HG03060 (cell line): ENCODE data around the gene KDM4E.
"Not testable (repeated sequence)": the region's sequence is repeated elsewhere in the genome, so short reads cannot be mapped to it uniquely, and the experiment has no call there.

Experiments used
- ATAC-seq: cut with Tn5 transposase; IDR thresholded peaks from one replicate; pipeline ENCODE4 v1.9.1; 2021; ENCODE audit warnings: low read depth, moderate number of reproducible peaks; ENCODE audit not compliant: unreplicated experiment

KDM4E gene

DNA sequence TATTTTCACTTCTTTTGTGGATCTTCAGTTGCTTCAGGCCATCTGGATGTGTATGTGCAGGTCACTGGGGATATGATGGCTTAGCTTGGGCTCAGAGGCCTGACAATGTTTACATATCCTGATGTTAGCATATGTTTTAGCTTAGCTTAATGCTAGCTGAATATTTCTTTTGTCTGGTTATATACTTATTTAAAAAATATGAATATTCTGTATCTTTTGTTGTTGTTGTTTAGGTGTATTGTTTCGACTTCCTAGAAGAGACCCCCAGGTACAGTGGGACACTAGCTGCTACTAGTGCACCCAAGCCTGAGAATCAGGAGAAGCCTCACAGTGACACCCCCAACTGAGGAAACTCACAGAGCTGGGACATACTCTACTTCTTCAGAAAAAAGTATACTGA lies at the start of gene KDM4E:
Gene KDM4E (plus strand): TSS at position 301 of the 400 bp plus-strand sequence. CDS start 300 bp downstream, outside the sequence.
- ATAC-seq: no peak

DNA sequence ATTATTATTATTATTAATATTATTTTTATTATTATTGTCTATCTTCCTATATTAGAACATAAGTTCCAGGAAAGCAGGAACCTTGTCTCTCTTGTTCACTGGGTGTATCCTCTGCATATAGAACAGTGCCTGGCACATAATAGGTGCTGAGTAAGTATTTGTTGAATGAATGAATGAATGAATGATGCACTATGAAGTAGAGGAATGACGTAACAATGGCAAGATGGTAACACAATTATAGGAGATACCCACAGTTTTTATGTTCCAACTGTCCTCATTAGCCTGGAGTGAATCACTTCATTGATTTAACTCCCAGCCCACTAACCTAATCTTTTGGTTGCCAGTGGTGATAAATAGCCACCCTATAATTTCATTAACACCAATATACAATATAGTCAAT lies 49.5 kb upstream of the KDM4E start:
- ATAC-seq: no peak

DNA sequence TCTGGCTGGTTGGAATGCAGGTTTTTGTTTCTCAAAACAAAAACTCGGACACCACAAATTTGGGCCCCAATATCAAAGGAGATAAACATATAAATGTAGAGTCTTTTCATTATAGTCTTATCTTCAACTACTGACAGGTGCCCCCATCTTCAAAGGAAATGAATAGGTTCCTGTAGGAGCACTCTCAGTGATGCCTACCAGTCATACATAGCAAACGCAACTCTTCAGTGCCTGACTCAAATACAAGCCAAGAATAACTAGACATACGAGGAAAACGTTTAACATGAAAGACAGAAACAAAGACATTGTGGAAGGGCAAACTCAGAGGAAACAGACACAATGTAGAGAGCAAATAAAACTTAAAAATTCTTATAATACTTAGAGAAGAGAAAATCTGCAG lies 37.7 kb upstream of the KDM4E start:
- ATAC-seq: no peak

DNA sequence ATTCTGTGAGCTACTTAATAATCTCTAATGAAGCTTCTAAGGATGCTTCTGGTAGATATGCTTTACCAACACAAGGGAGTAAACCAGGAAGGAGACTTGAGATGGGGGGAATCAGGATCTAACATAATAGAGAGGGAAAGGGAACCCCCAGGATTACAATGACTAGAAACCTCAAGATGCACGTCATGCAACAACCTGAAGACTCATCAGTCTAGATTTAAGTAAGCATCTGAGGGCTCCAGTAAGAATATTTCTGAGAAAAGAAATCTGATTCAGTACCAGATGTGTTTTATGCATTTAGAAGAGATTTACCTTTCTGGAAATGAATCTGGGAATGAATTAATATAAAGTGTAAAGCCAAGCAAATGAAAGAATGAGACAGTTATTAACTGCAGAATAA lies 36.3 kb upstream of the KDM4E start:
- no peak for ATAC-seq

DNA sequence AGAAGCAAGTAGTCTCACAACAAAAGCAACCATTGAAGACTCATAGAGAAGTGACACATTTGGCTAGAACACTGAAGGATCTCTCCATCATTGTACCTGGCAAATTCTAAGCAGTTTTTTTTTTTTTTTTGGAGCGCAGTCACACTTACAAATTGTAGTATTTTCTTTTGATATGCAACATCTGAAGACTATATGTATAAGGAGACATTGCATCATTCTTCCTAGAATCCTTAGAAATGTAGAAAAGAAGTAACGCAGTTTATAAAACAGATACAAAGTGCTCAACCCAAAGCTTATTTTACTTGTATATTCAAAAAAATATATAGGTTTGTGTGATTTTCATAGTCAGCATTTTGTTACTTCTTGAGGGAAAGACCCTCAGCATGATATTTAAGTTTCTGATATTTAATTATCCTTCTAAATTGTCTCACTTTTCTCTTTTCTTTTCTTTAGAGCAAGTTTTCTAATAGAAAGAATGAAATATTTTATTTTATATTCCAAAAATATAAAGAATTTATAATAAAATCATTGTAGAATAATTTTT lies 31.6 kb upstream of the KDM4E start:
- no peak for ATAC-seq

DNA sequence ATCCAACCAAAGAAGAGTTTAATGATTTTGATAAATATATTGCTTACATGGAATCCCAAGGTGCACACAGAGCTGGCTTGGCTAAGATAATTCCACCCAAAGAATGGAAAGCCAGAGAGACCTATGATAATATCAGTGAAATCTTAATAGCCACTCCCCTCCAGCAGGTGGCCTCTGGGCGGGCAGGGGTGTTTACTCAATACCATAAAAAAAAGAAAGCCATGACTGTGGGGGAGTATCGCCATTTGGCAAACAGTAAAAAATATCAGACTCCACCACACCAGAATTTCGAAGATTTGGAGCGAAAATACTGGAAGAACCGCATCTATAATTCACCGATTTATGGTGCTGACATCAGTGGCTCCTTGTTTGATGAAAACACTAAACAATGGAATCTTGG lies 27.6 kb upstream of the KDM4E start:
- ATAC-seq: no peak

DNA sequence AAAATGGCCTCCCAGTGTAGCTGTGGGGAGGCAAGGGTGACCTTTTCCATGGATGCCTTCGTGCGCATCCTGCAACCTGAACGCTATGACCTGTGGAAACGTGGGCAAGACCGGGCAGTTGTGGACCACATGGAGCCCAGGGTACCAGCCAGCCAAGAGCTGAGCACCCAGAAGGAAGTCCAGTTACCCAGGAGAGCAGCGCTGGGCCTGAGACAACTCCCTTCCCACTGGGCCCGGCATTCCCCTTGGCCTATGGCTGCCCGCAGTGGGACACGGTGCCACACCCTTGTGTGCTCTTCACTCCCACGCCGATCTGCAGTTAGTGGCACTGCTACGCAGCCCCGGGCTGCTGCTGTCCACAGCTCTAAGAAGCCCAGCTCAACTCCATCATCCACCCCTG lies 26.8 kb upstream of the KDM4E start:
- no peak for ATAC-seq

DNA sequence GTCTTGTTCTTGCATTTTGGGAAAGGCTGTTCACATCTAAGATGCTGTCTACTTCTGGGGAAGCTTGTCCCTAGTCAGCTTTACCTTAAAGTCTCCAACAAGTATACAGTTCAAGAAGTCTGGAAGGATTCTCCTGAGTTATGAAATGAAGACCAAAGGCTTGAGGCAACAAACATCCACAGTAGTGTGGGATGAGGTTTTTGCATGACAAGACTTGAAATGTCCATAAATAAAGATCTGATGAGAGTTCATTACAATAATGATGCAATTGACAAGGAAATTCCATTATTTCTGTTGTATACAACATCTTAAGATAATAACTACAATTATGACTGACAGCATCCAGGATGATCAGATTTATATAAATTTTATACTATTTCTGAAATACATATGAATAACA lies 21.3 kb upstream of the KDM4E start:
- no peak for ATAC-seq

DNA sequence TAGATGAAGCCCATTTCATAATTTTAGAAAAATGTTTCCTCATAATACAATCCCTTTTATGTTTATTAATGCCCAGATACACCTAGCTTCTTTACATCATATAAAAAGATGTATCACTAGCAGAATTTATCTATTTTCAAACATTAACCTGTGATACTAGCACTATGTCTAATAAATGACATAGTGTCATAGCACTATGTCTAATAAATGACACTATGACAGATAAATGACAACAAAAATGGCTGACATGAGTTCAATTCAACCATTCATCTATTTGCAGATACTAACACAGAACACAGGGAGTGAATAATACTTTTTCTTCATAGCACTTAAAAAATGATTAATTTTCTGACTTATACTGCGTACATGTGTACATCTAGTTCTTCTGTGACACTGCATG lies 19.4 kb upstream of the KDM4E start:
- ATAC-seq: no peak

DNA sequence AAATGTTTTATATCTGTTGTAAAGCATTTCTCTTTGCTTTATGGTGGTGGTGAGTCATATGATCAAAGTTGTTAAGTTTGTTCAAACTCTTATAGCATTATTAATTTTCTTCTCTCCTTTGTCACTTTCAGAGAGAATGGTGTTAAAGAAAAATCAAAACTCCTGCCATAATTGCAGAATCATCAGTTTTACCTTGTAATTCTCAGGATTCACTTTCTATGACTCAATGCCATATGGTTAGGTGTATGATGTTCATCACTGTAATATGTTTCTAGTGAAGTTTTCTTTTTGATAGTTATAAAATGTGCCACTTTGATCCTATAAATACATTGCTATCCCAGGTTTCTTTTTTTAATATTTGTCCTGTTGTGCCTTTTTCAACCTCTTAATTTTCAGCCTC lies 13.7 kb upstream of the KDM4E start:
- no peak for ATAC-seq

DNA sequence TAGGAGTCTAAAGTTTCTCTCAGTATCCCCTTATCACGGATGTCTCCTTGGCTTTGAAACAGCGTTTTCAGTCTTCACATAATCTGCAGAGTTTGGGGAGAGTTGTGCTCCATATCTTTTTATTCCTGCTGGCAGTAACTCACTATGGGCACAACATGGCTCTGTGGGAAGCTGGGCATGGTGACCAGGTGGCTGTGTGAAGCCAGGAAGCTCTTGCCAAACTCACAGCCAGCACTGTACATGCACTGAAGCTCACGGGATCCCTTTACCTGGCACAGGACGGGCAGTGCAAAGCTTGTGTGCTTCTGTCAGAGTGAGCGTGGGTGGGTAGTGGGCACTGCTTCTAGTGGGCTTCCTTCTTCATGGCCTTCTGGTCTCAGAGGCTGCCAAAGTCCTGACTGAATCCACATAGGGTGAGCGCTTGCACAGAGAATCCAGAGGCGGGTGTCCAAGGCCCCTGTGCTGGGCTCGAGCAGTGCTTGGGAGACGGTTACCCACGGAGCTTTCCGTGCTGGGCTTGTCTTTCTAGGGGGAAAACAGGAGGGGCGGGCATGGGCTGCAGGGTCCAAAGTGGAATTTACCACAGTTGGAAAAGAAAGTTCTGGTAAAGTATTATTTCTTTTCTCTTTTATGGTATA lies 10.8 kb upstream of the KDM4E start:
- no peak for ATAC-seq

DNA sequence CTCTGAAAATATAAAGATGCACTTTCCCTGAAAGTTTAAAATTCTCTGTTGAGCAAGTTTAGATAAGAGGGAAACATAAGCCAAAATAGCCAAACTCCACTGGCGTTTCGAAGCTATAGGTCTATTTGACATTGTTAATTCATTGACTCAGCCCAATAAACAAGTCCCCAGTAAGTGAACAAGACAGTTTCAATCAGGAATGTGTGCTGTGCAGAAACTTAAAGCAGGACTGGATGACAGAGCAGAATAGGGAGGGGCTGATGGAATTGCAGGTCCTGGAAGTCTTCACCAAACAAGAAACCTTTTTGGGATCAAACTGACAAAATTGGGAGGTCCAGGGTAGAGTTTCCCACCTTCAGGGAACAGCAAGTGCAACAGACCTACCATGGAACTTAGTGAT lies 8.9 kb upstream of the KDM4E start:
- ATAC-seq: no peak

DNA sequence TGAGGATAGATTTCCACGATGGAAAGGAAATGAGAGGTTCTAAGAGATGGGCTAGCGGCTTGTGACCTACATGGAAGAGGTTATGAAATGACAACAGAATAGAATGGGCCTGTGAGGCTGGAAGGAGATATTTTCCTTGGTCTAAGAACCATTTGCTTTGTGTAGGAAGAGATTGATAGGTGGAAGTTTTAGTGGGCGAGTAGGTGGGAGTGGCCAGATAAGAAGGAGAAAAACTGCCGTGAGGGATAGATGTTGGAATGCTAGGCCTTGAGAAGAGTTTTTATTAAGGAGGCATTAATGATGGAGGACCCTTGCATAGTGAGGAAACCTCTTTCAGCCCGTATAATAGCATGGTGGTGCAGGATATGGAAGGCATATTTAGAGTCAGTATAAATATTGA lies 3.6 kb upstream of the KDM4E start:
- ATAC-seq: not testable (repeated sequence)

DNA sequence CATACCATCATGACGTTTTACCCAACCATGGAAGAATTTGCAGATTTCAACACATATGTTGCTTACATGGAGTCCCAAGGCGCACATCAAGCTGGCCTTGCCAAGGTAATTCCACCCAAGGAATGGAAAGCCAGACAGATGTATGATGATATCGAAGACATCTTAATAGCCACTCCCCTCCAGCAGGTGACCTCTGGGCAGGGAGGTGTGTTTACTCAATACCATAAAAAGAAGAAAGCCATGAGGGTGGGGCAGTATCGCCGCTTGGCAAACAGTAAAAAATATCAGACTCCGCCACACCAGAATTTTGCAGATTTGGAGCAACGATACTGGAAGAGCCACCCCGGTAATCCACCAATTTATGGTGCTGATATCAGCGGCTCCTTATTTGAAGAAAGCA lies 536 bp downstream of the KDM4E start:
- ATAC-seq: not testable (repeated sequence)

DNA sequence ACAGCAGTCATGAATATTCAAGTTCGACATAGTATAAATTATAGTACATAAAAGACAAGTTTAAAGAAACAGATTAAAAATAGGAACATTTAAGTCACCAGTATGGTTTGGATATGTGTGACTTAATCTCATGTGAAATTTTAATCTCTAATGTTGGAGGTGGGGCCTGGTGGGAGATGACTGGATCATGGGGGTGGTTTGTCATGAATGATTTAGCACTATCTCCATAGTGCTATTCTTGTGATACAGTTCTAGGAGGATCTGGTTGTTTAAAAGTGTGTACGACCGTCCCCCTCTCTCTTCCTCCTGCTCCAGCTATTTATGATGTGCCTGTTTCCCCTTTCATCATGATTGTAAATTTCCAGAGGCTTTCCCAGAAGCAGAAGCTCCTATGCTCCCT lies 3.3 kb downstream of the KDM4E start:
- ATAC-seq: no peak

DNA sequence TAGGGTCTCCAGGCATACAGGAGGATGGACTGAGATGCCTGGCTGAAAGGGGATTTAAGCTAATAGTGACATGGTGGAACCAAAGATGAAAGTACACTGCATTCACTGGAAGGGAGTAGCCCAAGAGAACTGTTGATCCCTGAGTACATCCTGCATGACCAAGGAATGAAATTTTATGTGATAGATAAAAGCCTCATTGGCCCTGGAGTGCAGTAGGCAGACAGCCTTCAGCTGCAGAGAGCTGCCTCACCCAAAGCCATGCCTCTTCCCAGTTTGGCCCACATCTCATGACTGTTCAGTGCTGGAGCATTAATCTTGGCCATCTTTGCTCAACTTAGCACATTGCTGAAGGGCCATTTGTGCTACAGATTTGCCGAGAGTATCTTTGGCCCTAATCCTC lies 8.0 kb downstream of the KDM4E start:
- no peak for ATAC-seq

DNA sequence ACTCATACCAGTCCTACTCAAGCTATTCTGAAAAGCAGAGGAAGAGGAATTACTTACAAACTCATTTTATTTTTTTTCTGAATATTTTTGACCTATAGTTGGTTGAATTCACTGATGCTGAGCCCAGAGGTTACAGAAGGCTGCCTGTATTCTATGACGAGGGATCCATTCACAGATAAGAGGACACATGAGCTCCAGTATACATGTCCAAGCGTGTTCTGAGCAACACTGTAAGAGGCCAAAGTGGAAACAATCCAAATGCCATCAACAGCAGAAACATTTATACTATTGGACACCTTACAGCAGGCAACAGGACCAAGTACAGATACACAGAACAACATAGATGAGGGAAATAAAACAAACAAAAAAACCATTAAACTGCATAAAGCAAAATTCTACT lies 10.3 kb downstream of the KDM4E start:
- no peak for ATAC-seq

DNA sequence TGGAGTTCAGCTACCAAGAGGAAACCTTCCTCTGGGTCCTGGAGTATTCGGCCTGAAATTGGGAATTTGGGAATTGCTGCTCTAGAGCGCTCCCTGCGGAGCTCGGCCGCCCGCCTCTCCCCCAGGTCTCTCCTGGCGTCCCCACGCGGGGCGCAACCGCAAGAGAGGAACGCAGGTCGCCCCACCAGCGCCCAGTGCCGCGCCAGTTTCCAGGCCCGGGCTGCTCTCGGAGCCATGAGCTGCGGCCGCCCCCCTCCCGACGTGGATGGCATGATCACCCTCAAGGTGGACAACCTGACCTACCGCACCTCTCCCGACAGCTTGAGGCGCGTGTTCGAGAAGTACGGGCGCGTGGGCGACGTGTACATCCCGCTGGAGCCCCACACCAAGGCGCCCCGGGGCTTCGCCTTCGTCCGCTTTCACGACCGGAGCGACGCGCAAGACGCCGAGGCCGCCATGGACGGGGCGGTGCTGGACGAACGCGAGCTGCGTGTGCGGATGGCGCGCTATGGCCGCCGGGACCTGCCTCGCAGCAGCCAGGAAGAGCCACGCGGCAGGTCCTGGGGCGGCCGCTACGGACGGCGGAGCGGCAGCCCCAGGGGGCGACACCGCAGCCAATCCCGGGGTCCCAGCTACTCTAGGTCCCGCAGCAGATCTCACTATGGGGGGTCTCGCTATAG lies 12.4 kb downstream of the KDM4E start:
- ATAC-seq: not testable (repeated sequence)

DNA sequence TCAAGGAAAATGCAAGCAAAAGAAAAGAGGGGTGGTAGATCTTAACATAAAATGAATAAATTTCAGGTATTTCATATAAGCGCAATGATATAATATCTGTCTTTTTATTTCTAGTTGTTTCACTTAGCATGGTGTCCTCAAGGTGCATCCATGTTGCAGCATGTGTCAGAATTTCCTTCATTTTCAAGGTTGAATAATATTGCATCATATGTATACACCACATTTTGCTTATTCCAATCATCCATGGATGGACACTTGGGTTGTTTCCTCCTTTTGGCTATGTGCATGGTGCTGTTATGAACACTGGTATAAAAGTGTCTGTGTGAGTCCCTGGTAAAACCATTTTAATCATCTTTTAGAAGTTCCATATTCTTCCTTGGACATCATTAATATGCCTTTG lies 17.2 kb downstream of the KDM4E start:
- ATAC-seq: no peak

DNA sequence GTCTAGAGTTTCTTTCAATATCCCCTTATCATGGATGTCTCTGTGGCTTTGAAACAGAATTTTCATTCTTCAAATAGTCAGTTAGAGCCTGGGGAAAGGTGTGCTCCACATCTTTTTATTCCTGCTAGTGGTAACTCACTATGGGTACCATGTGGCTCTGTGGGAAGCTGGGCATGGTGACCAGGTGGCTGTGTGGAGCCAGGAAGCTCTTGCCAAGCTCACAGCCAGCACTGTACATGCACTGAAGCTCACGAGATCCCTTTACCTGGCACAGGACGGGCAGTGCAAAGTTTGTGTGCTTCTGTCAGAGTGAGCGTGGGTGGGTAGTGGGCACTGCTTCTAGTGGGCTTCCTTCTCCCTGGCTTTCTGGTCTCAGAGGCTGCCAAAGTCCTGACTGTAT lies 17.8 kb downstream of the KDM4E start:
- no peak for ATAC-seq

DNA sequence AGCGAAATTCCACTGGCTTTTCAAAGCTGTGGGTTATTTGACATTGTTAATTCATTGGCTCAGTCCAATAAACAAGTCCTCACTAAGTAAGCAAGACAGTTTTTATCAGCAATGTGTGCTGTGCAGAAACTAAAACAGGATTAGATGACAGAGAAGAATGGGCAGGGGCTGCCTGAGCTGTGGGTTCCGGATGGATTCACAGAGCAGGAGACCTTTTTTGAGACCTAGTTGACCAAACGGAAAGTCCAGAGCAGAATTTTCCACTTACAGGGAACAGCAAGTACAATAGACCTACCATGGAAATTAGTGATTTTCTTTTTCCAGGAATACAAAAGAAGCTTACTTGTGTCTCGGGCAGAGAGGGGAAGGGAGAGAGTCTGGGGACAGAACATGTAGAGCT lies 19.0 kb downstream of the KDM4E start:
- no peak for ATAC-seq

DNA sequence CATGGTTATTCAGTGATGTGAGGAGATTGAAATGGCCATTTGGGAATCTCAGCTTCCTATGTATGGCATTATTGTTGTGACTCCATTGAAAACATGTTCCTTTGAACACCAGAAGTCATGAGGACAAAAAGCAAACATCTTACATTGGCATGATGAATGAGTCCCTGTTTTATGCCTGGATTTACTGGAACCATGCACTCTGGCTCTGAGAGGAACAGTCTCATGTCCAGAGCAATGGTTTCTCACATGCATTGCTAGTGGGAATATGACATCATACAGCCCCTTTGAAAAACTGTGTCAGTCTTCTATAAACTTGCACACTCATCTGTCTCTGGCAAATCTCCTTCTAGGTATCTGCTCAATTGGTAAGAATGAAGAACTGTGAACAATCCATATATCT lies 20.8 kb downstream of the KDM4E start:
- ATAC-seq: no peak
